DOHH2 (cell line): Measurements from ENCODE around the gene CFAP61.

Experiments used
- CTCF ChIP-seq: fragments of 200-600 bp; sonication (generic); IDR thresholded peaks from one replicate; pipeline ENCODE4 v1.5.1; 2014; ENCODE audit warnings: antibody characterized with exemption, mild to moderate bottlenecking, low read depth, low read length; ENCODE audit not compliant: poor library complexity, severe bottlenecking
- EZH2phosphoT487 ChIP-seq: fragments of 200-600 bp; sonication (generic); IDR thresholded peaks from 2 replicates; pipeline ENCODE4 v1.6.1; 2017; ENCODE audit warnings: borderline replicate concordance, mild to moderate bottlenecking, antibody characterized with exemption, low read length, moderate library complexity, mixed read lengths

GRCh38 chr20:20038586-20038985 is 13.7 kb upstream of the CFAP61 start:
- TF ChIP-seq CTCF (no peak), EZH2phosphoT487 (no peak)
